ENCODE results near the gene CTPS1.

Gene CTPS1

DNA sequence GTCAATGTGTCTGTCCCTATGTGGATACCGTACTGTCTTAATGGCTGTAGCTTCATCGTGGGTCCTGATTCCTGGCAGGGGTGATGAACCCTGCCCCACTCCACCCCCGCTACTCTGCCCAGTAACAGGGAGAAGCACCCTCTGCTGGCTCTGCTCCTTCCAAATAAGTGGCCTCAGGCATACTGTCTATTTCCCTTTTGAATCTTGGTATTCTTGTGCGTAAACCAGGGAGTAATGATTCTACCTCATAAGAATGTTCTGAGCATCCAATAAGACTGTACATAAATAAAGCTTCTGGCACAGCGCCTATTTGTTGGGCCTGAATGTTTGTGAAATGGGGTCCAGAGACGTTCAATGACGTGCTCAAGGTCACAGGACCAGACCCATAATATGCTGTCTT is 35.2 kb upstream of the CTPS1 start:
- Histone ChIP-seq H2AK5ac (ENCODE audit: low read length, severe bottlenecking) (no peak overlapping the region), H4K8ac (ENCODE audit: low read length) (no peak overlapping the region), H2BK15ac (ENCODE audit: low read depth, poor library complexity, severe bottlenecking) (no peak overlapping the region), H3K4me2 (ENCODE audit: low read length, poor library complexity, severe bottlenecking) (no peak overlapping the region), H3K27me3 (ENCODE audit: control insufficient read depth in 1 of 2, insufficient read depth in 1 of 2, low read length in 2 of 2) (no peaks in the 10 kb centered on the region), H3K4me3 (ENCODE audit: insufficient read depth in 1 of 2, low read depth in 1 of 2, low read length in 2 of 2) (peak overlapping the region in 1 of 2 experiments; percentile 12), H3K4me1 (ENCODE audit: control insufficient read depth, insufficient read depth, low read depth, low read length) (peaks cover 3% of the 10 kb centered on the region), H3K27ac (ENCODE audit: low read length, poor library complexity, severe bottlenecking) (peak overlapping the region; percentile 73), H3K18ac (ENCODE audit: low read depth in 1 of 2, low read length in 2 of 2) (peak overlapping the region in 1 of 2 experiments; percentile 64), H2AFZ (ENCODE audit: low read depth, low read length) (no peak overlapping the region), H3K23ac (ENCODE audit: low read length in 2 of 2) (no peak overlapping the region), H3K36me3 (ENCODE audit: control insufficient read depth in 1 of 2, insufficient read depth in 2 of 2, low read depth in 1 of 2, low read length in 2 of 2) (no peaks in the 10 kb centered on the region), H2BK120ac (ENCODE audit: low read depth, low read length) (no peak overlapping the region), H2BK12ac (ENCODE audit: low read length in 2 of 2) (no peak overlapping the region), H3K4ac (ENCODE audit: low read depth in 1 of 2, low read length in 2 of 2) (no peak overlapping the region), H3K9me3 (ENCODE audit: control insufficient read depth, low read length) (peaks cover 7% of the 10 kb centered on the region), H3K9ac (ENCODE audit: low read length) (peak overlapping the region; percentile 29), H4K91ac (ENCODE audit: low read length) (no peak overlapping the region), H3K79me1 (replicated peaks; ENCODE audit: low read length, poor library complexity, severe bottlenecking) (no peaks in the 10 kb centered on the region), H3K14ac (ENCODE audit: low read length in 2 of 2) (no peak overlapping the region), H2BK5ac (ENCODE audit: low read depth, low read length, poor library complexity, severe bottlenecking) (peak overlapping the region; percentile 62)
- DNase-seq: peak; percentile 89
- WGBS: 83% methylated on average over 7 of the region's 7 CpGs

DNA sequence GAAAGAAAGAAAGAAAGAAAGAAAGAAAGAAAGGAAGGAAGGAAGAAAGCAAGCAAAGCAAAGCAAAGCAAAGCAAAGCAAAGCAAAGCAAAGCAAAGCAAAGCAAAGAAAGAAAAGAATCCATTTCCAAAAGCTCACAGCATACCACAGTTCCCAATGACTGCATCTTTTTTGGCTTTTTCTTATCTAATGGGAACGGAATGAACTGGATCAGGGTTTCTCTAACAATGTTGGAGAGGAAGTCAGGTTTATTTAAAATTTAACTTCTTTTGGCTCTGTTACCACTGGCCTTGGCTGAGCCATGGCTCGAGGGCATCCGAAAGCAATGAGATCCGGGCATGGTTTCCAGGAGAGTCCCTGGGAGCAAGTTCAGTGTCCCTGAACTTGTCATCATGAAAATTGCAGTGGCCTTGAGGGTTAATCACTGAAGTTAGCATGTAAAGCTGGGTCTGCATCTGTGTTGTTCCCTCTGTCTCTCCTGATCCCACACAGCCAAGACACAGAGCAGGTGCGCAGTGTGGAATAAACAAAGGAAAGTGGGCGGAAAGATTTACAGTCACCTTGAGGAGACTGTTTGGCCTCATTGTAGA is 34.6 kb upstream of the CTPS1 start:
- H2BK12ac ChIP-seq (ENCODE audit: low read length in 2 of 2): no peak overlapping the region
- H3K9me3 ChIP-seq (ENCODE audit: control insufficient read depth, low read length): peaks cover 7% of the 10 kb centered on the region
- peak overlapping the region; percentile 21 for H2AK5ac ChIP-seq (ENCODE audit: low read length, severe bottlenecking)
- peaks cover 3% of the 10 kb centered on the region for H3K4me1 ChIP-seq (ENCODE audit: control insufficient read depth, insufficient read depth, low read depth, low read length)
- H2AFZ ChIP-seq (ENCODE audit: low read depth, low read length): no peak overlapping the region
- H3K18ac ChIP-seq (ENCODE audit: low read depth in 1 of 2, low read length in 2 of 2): no peak overlapping the region
- H3K79me1 ChIP-seq (replicated peaks; ENCODE audit: low read length, poor library complexity, severe bottlenecking): no peaks in the 10 kb centered on the region
- no peak overlapping the region for H2BK120ac ChIP-seq (ENCODE audit: low read depth, low read length)
- H3K4ac ChIP-seq (ENCODE audit: low read depth in 1 of 2, low read length in 2 of 2): no peak overlapping the region
- H3K4me3 ChIP-seq (ENCODE audit: insufficient read depth in 1 of 2, low read depth in 1 of 2, low read length in 2 of 2): peak overlapping the region in 1 of 2 experiments; percentile 12
- no peak overlapping the region for H4K91ac ChIP-seq (ENCODE audit: low read length)
- 84% methylated on average over 6 of the region's 6 CpGs for WGBS
- H3K14ac ChIP-seq (ENCODE audit: low read length in 2 of 2): no peak overlapping the region
- DNase-seq: no peak
- no peaks in the 10 kb centered on the region for H3K27me3 ChIP-seq (ENCODE audit: control insufficient read depth in 1 of 2, insufficient read depth in 1 of 2, low read length in 2 of 2)
- no peaks in the 10 kb centered on the region for H3K36me3 ChIP-seq (ENCODE audit: control insufficient read depth in 1 of 2, insufficient read depth in 2 of 2, low read depth in 1 of 2, low read length in 2 of 2)
- no peak overlapping the region for H3K23ac ChIP-seq (ENCODE audit: low read length in 2 of 2)
- H2BK15ac ChIP-seq (ENCODE audit: low read depth, poor library complexity, severe bottlenecking): no peak overlapping the region
- no peak overlapping the region for H2BK5ac ChIP-seq (ENCODE audit: low read depth, low read length, poor library complexity, severe bottlenecking)
- no peak overlapping the region for H4K8ac ChIP-seq (ENCODE audit: low read length)
- peak overlapping the region; percentile 73 for H3K27ac ChIP-seq (ENCODE audit: low read length, poor library complexity, severe bottlenecking)
- H3K4me2 ChIP-seq (ENCODE audit: low read length, poor library complexity, severe bottlenecking): no peak overlapping the region
- H3K9ac ChIP-seq (ENCODE audit: low read length): peak overlapping the region; percentile 29

DNA sequence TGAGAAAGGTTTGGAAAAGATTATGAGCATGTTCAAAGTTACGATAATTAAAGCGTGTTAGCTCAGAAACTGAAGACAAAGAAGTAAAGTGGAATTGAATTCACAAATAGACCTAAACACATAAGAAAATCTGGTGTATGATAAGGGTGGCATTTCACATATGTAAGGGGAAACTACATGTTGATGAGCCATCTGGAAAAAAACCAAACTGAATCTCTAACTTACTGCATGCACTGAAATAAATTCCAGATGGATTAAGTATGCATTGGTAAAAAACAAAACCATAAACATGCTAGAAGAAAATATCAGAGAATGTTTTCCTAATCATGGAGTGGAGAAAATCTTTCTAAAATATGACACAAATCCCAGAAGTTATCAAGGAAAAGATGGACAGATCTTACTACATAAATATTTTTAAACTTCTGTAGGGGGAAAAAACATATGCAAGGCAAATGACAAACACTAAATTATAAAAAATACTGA is 34.0 kb upstream of the CTPS1 start:
- Histone ChIP-seq H3K14ac (ENCODE audit: low read length in 2 of 2) (no peak overlapping the region), H3K4me2 (ENCODE audit: low read length, poor library complexity, severe bottlenecking) (no peak overlapping the region), H2AK5ac (ENCODE audit: low read length, severe bottlenecking) (no peak overlapping the region), H3K4ac (ENCODE audit: low read depth in 1 of 2, low read length in 2 of 2) (no peak overlapping the region), H2BK15ac (ENCODE audit: low read depth, poor library complexity, severe bottlenecking) (no peak overlapping the region), H2BK5ac (ENCODE audit: low read depth, low read length, poor library complexity, severe bottlenecking) (no peak overlapping the region), H2BK120ac (ENCODE audit: low read depth, low read length) (no peak overlapping the region), H3K4me1 (ENCODE audit: control insufficient read depth, insufficient read depth, low read depth, low read length) (peaks cover 3% of the 10 kb centered on the region), H3K27me3 (ENCODE audit: control insufficient read depth in 1 of 2, insufficient read depth in 1 of 2, low read length in 2 of 2) (no peaks in the 10 kb centered on the region), H3K18ac (ENCODE audit: low read depth in 1 of 2, low read length in 2 of 2) (no peak overlapping the region), H3K27ac (ENCODE audit: low read length, poor library complexity, severe bottlenecking) (peak overlapping the region; percentile 73), H3K23ac (ENCODE audit: low read length in 2 of 2) (no peak overlapping the region), H3K4me3 (ENCODE audit: insufficient read depth in 1 of 2, low read depth in 1 of 2, low read length in 2 of 2) (no peak overlapping the region), H3K36me3 (ENCODE audit: control insufficient read depth in 1 of 2, insufficient read depth in 2 of 2, low read depth in 1 of 2, low read length in 2 of 2) (no peaks in the 10 kb centered on the region), H3K9ac (ENCODE audit: low read length) (no peak overlapping the region), H4K8ac (ENCODE audit: low read length) (no peak overlapping the region), H3K9me3 (ENCODE audit: control insufficient read depth, low read length) (peaks cover 7% of the 10 kb centered on the region), H3K79me1 (replicated peaks; ENCODE audit: low read length, poor library complexity, severe bottlenecking) (no peaks in the 10 kb centered on the region), H4K91ac (ENCODE audit: low read length) (no peak overlapping the region), H2BK12ac (ENCODE audit: low read length in 2 of 2) (no peak overlapping the region), H2AFZ (ENCODE audit: low read depth, low read length) (no peak overlapping the region)
- no peak for DNase-seq
- 94% methylated on average over 2 of the region's 2 CpGs for WGBS

DNA sequence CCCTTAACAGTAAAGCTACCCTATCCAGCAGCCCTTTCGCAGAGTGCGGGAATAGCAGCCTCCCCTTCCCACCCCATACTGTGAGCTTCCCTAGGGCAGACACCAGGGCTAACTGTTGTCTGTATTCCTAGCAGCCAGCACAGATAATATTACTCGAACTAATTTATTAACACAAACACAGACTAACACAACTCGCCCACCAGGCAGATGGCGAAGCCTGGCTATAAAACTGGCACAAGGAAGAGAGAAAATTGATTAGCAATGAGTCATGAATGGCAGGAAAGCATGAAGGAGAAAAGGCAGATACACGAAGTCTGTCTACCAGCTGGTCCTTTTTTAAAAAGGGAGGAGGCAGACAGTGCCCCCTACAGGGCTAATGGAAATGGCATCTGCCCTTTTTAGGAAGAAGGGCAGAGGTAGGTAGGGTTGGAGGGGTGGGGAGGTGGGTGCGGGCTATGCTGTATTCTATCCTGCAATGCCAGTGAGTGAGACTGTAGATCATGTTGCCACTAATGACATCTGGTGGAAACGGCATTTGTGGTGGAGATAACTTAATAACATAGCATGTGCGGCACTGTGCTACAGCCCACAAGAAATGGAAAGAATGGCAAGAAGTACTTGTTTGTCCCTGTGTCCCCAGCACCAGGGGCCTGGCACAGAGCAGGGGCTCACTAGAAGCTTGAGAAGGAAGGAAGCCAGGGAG is 30.6 kb upstream of the CTPS1 start:
- DNase-seq: peak; percentile 67
- Histone ChIP-seq H2AFZ (ENCODE audit: low read depth, low read length) (peak overlapping the region; percentile 36), H2BK120ac (ENCODE audit: low read depth, low read length) (peak overlapping the region; percentile 49), H2BK5ac (ENCODE audit: low read depth, low read length, poor library complexity, severe bottlenecking) (peak overlapping the region; percentile 58), H4K91ac (ENCODE audit: low read length) (peak overlapping the region; percentile 89), H3K14ac (ENCODE audit: low read length in 2 of 2) (no peak overlapping the region), H3K36me3 (ENCODE audit: control insufficient read depth in 1 of 2, insufficient read depth in 2 of 2, low read depth in 1 of 2, low read length in 2 of 2) (no peaks in the 10 kb centered on the region), H3K18ac (ENCODE audit: low read depth in 1 of 2, low read length in 2 of 2) (peak overlapping the region in 1 of 2 experiments; percentile 54), H2AK5ac (ENCODE audit: low read length, severe bottlenecking) (peak overlapping the region; percentile 55), H3K23ac (ENCODE audit: low read length in 2 of 2) (no peak overlapping the region), H3K79me1 (replicated peaks; ENCODE audit: low read length, poor library complexity, severe bottlenecking) (no peaks in the 10 kb centered on the region), H3K27ac (ENCODE audit: low read length, poor library complexity, severe bottlenecking) (peak overlapping the region; percentile 87), H3K4me2 (ENCODE audit: low read length, poor library complexity, severe bottlenecking) (peak overlapping the region; percentile 34), H2BK12ac (ENCODE audit: low read length in 2 of 2) (no peak overlapping the region), H3K9ac (ENCODE audit: low read length) (peak overlapping the region; percentile 11), H3K4me1 (ENCODE audit: control insufficient read depth, insufficient read depth, low read depth, low read length) (peaks cover 5% of the 10 kb centered on the region), H4K8ac (ENCODE audit: low read length) (peak overlapping the region; percentile 92), H3K4ac (ENCODE audit: low read depth in 1 of 2, low read length in 2 of 2) (peak overlapping the region in 1 of 2 experiments; percentile 51), H2BK15ac (ENCODE audit: low read depth, poor library complexity, severe bottlenecking) (no peak overlapping the region), H3K9me3 (ENCODE audit: control insufficient read depth, low read length) (peaks cover 7% of the 10 kb centered on the region), H3K27me3 (ENCODE audit: control insufficient read depth in 1 of 2, insufficient read depth in 1 of 2, low read length in 2 of 2) (peaks cover 0 to 15% of the 10 kb centered on the region in 2 experiments), H3K4me3 (ENCODE audit: insufficient read depth in 1 of 2, low read depth in 1 of 2, low read length in 2 of 2) (no peak overlapping the region)
- WGBS: 36% methylated on average over 8 of the region's 9 CpGs

All from mesenchymal stem cell (in vitro differentiated cells and primary cell).